Mesenchymal stem cell (in vitro differentiated cells and primary cell): ENCODE results near the gene LBH.

Experiments
- DNase-seq: peaks from one replicate; pipeline ENCODE4 v3.0.0-alpha.2; 2013
- H2AFZ ChIP-seq: one replicate; pipeline ENCODE4 v1.6.1; 2013; ENCODE audit warnings: low read depth, mild to moderate bottlenecking, control low read depth, inconsistent platforms, low read length, moderate library complexity
- H2AK5ac ChIP-seq: 2 replicates; pipeline ENCODE4 v1.6.1; 2013; ENCODE audit warnings: low read length, moderate library complexity, mild to moderate bottlenecking, inconsistent platforms; ENCODE audit not compliant: severe bottlenecking
- H2BK120ac ChIP-seq: one replicate; pipeline ENCODE4 v1.6.1; 2013; ENCODE audit warnings: low read depth, mild to moderate bottlenecking, inconsistent platforms, low read length, moderate library complexity
- H2BK12ac ChIP-seq, 2 experiments: one replicate each; pipeline ENCODE4 v1.6.1; 2013; ENCODE audit warnings: inconsistent platforms in 2 of 2, low read length in 2 of 2, mild to moderate bottlenecking in 2 of 2, moderate library complexity in 2 of 2, control low read depth in 1 of 2
- H2BK15ac ChIP-seq: one replicate; pipeline ENCODE4 v1.6.1; 2013; ENCODE audit warnings: mild to moderate bottlenecking, low read depth, inconsistent platforms; ENCODE audit not compliant: poor library complexity, severe bottlenecking
- H2BK5ac ChIP-seq: 2 replicates; pipeline ENCODE4 v1.6.1; 2013; ENCODE audit warnings: low read depth, mild to moderate bottlenecking, low read length, control low read depth, inconsistent platforms; ENCODE audit not compliant: poor library complexity, severe bottlenecking
- H3K14ac ChIP-seq, 2 experiments: one replicate each; pipeline ENCODE4 v1.6.1; 2013; ENCODE audit warnings: inconsistent platforms in 2 of 2, low read length in 2 of 2, control low read depth in 1 of 2, mild to moderate bottlenecking in 1 of 2, moderate library complexity in 1 of 2
- H3K18ac ChIP-seq, 2 experiments: one replicate each; pipeline ENCODE4 v1.6.1; 2013; ENCODE audit warnings: inconsistent platforms in 2 of 2, low read length in 2 of 2, control low read depth in 1 of 2, low read depth in 1 of 2, mild to moderate bottlenecking in 1 of 2
- H3K23ac ChIP-seq, 2 experiments: one replicate each; pipeline ENCODE4 v1.6.1; 2013; ENCODE audit warnings: inconsistent platforms in 2 of 2, low read length in 2 of 2, mild to moderate bottlenecking in 2 of 2, moderate library complexity in 2 of 2, control low read depth in 1 of 2
- H3K27ac ChIP-seq: 2 replicates; pipeline ENCODE4 v1.5.1; 2013; ENCODE audit warnings: mild to moderate bottlenecking, moderate library complexity, low read length, control low read depth, inconsistent platforms; ENCODE audit not compliant: poor library complexity, severe bottlenecking
- H3K27me3 ChIP-seq, 2 experiments: 2 replicates each; pipeline versions ENCODE4 v1.6.1 to v1.7.0; 2013; ENCODE audit warnings: low read length in 2 of 2, mild to moderate bottlenecking in 2 of 2, moderate library complexity in 2 of 2, control low read depth in 1 of 2, inconsistent platforms in 1 of 2; ENCODE audit not compliant: control insufficient read depth in 1 of 2, insufficient read depth in 1 of 2
- H3K36me3 ChIP-seq, 2 experiments: 2 replicates each; pipeline versions ENCODE4 v1.6.1 to v1.7.0; 2013; ENCODE audit warnings: low read length in 2 of 2, control low read depth in 1 of 2, inconsistent platforms in 1 of 2, low read depth in 1 of 2, mild to moderate bottlenecking in 1 of 2; ENCODE audit not compliant: insufficient read depth in 2 of 2, control insufficient read depth in 1 of 2
- H3K4ac ChIP-seq, 2 experiments: one replicate each; pipeline ENCODE4 v1.6.1; 2013; ENCODE audit warnings: inconsistent platforms in 2 of 2, low read length in 2 of 2, mild to moderate bottlenecking in 2 of 2, moderate library complexity in 2 of 2, control low read depth in 1 of 2, low read depth in 1 of 2
- H3K4me1 ChIP-seq: 2 replicates; pipeline ENCODE4 v1.6.1; 2013; ENCODE audit warnings: low read depth, low read length, control low read depth; ENCODE audit not compliant: control insufficient read depth, insufficient read depth
- H3K4me2 ChIP-seq: 2 replicates; pipeline ENCODE4 v1.6.1; 2013; ENCODE audit warnings: low read length, mild to moderate bottlenecking, inconsistent platforms; ENCODE audit not compliant: poor library complexity, severe bottlenecking
- H3K4me3 ChIP-seq, 2 experiments: 2 replicates each; pipeline versions ENCODE4 v1.5.1 to v1.7.0; 2013; ENCODE audit warnings: low read length in 2 of 2, mild to moderate bottlenecking in 2 of 2, control low read depth in 1 of 2, low read depth in 1 of 2; ENCODE audit not compliant: insufficient read depth in 1 of 2
- H3K79me1 ChIP-seq: replicated peaks from 2 replicates; pipeline ENCODE4 v1.6.1; 2013; ENCODE audit warnings: mild to moderate bottlenecking, control low read depth, low read length, inconsistent platforms; ENCODE audit not compliant: poor library complexity, severe bottlenecking
- H3K9ac ChIP-seq: 2 replicates; pipeline ENCODE4 v1.7.0; 2013; ENCODE audit warnings: mild to moderate bottlenecking, low read length, moderate library complexity
- H3K9me3 ChIP-seq: 2 replicates; pipeline ENCODE4 v1.7.0; 2013; ENCODE audit warnings: mild to moderate bottlenecking, low read length; ENCODE audit not compliant: control insufficient read depth
- H4K8ac ChIP-seq: one replicate; pipeline ENCODE4 v1.6.1; 2013; ENCODE audit warnings: inconsistent platforms, mild to moderate bottlenecking, low read length, moderate library complexity
- H4K91ac ChIP-seq: one replicate; pipeline ENCODE4 v1.6.1; 2013; ENCODE audit warnings: mild to moderate bottlenecking, low read length, inconsistent platforms
- WGBS: methylation state at CpG from one replicate; pipeline ENCODE4 v1.1.7; 2013; ENCODE audit warnings: mixed read lengths; 5-methylcytosine and 5-hydroxymethylcytosine counted together

LBH gene

GRCh38 chr2:30300456-30301221, 69.3 kb downstream of the LBH start:
- no peak overlapping the region for H2BK5ac ChIP-seq
- H2BK120ac ChIP-seq, result peak overlapping the region; percentile 45
- no peak overlapping the region for H3K23ac ChIP-seq
- no peaks in the 10 kb centered on the region for H3K36me3 ChIP-seq
- no peaks in the 10 kb centered on the region for H3K79me1 ChIP-seq
- no peak overlapping the region for H3K14ac ChIP-seq
- peak overlapping the region; percentile 35 to 63 for H3K4ac ChIP-seq
- H2BK15ac ChIP-seq, result no peak overlapping the region
- no peak overlapping the region for H3K9ac ChIP-seq
- H4K91ac ChIP-seq, result peak overlapping the region; percentile 11
- H3K27ac ChIP-seq, result no peak overlapping the region
- no peaks in the 10 kb centered on the region for H3K9me3 ChIP-seq
- peak; percentile 98 for DNase-seq
- H3K18ac ChIP-seq, result peak overlapping the region; percentile 77 to 80
- no peaks in the 10 kb centered on the region for H3K4me1 ChIP-seq
- WGBS, result 15% methylated on average over 6 of the region's 6 CpGs
- H3K27me3 ChIP-seq, result peaks cover 0 to 3% of the 10 kb centered on the region in 2 experiments
- no peak overlapping the region for H2AFZ ChIP-seq
- no peak overlapping the region for H3K4me2 ChIP-seq
- no peak overlapping the region for H3K4me3 ChIP-seq
- no peak overlapping the region for H2AK5ac ChIP-seq
- no peak overlapping the region for H4K8ac ChIP-seq
- H2BK12ac ChIP-seq, result peak overlapping the region in 1 of 2 experiments; percentile 37

- H3K9ac ChIP-seq, result no peak overlapping the region
- H3K36me3 ChIP-seq, result no peaks in the 10 kb centered on the region
- no peak overlapping the region for H2AK5ac ChIP-seq
- H3K23ac ChIP-seq, result no peak overlapping the region
- peak overlapping the region; percentile 94 to 98 for H3K18ac ChIP-seq
- peak overlapping the region; percentile 39 to 86 for H3K4ac ChIP-seq
- H3K27me3 ChIP-seq, result peaks cover 0 to 3% of the 10 kb centered on the region in 2 experiments
- no peaks in the 10 kb centered on the region for H3K9me3 ChIP-seq
- peak overlapping the region; percentile 12 for H2BK15ac ChIP-seq
- H2AFZ ChIP-seq, result no peak overlapping the region
- peak; percentile 96 for DNase-seq
- no peaks in the 10 kb centered on the region for H3K4me1 ChIP-seq
- H3K4me3 ChIP-seq, result no peak overlapping the region
- peak overlapping the region; percentile 97 for H4K8ac ChIP-seq
- H3K27ac ChIP-seq, result no peak overlapping the region
- H2BK5ac ChIP-seq, result no peak overlapping the region
- no peaks in the 10 kb centered on the region for H3K79me1 ChIP-seq
- H2BK120ac ChIP-seq, result peak overlapping the region; percentile 89
- peak overlapping the region; percentile 96 to 99 for H2BK12ac ChIP-seq
- H3K4me2 ChIP-seq, result no peak overlapping the region
- peak overlapping the region in 1 of 2 experiments; percentile 84 for H3K14ac ChIP-seq
- peak overlapping the region; percentile 90 for H4K91ac ChIP-seq
- WGBS, result 44% methylated on average over 7 of the region's 7 CpGs
These were observed 70.2 kb downstream of the LBH start for GRCh38 chr2:30301551-30301950.

GRCh38 chr2:30302566-30302965, 71.2 kb downstream of the LBH start:
- no peaks in the 10 kb centered on the region for H3K36me3 ChIP-seq
- peak overlapping the region; percentile 37 for H4K91ac ChIP-seq
- H3K27me3 ChIP-seq, result no peaks in the 10 kb centered on the region
- H3K27ac ChIP-seq, result no peak overlapping the region
- no peak overlapping the region for H2AFZ ChIP-seq
- no peak overlapping the region for H2AK5ac ChIP-seq
- peak overlapping the region; percentile 49 to 90 for H2BK12ac ChIP-seq
- H3K4me2 ChIP-seq, result no peak overlapping the region
- H3K23ac ChIP-seq, result no peak overlapping the region
- no peaks in the 10 kb centered on the region for H3K79me1 ChIP-seq
- no peak overlapping the region for H3K4me3 ChIP-seq
- H3K4ac ChIP-seq, result no peak overlapping the region
- peak overlapping the region in 1 of 2 experiments; percentile 67 for H3K18ac ChIP-seq
- no peaks in the 10 kb centered on the region for H3K9me3 ChIP-seq
- 89% methylated on average over 4 of the region's 5 CpGs for WGBS
- no peak overlapping the region for H2BK5ac ChIP-seq
- no peak overlapping the region for H4K8ac ChIP-seq
- no peak overlapping the region for H3K9ac ChIP-seq
- no peaks in the 10 kb centered on the region for H3K4me1 ChIP-seq
- peak overlapping the region in 1 of 2 experiments; percentile 13 for H3K14ac ChIP-seq
- no peak overlapping the region for H2BK15ac ChIP-seq
- no peak overlapping the region for H2BK120ac ChIP-seq
- no peak for DNase-seq

GRCh38 chr2:30303095-30303494, 71.8 kb downstream of the LBH start:
- H3K4me1 ChIP-seq, result no peaks in the 10 kb centered on the region
- no peak overlapping the region for H2BK120ac ChIP-seq
- H2AK5ac ChIP-seq, result no peak overlapping the region
- peak overlapping the region in 1 of 2 experiments; percentile 67 for H3K18ac ChIP-seq
- H3K9ac ChIP-seq, result no peak overlapping the region
- H3K79me1 ChIP-seq, result no peaks in the 10 kb centered on the region
- no peak overlapping the region for H3K4me2 ChIP-seq
- no peak overlapping the region for H2BK15ac ChIP-seq
- H3K27ac ChIP-seq, result no peak overlapping the region
- H3K4ac ChIP-seq, result peak overlapping the region in 1 of 2 experiments; percentile 38
- H2BK12ac ChIP-seq, result peak overlapping the region; percentile 49 to 90
- 95% methylated on average over 10 of the region's 11 CpGs for WGBS
- no peaks in the 10 kb centered on the region for H3K36me3 ChIP-seq
- no peaks in the 10 kb centered on the region for H3K9me3 ChIP-seq
- H3K14ac ChIP-seq, result peak overlapping the region in 1 of 2 experiments; percentile 13
- DNase-seq, result no peak
- peak overlapping the region in 1 of 2 experiments; percentile 14 for H3K23ac ChIP-seq
- no peak overlapping the region for H2BK5ac ChIP-seq
- H3K27me3 ChIP-seq, result no peaks in the 10 kb centered on the region
- no peak overlapping the region for H3K4me3 ChIP-seq
- no peak overlapping the region for H4K91ac ChIP-seq
- peak overlapping the region; percentile 40 for H4K8ac ChIP-seq
- no peak overlapping the region for H2AFZ ChIP-seq
